Measurements from ENCODE around the gene MFSD12. TPM values are rescaled to one million over a fixed set of nuclear protein-coding genes. Genes with fewer than 3 reads are reported as not detected.

Gene MFSD12
- total and polyA plus RNA-seq, 7 donors, result 2.4 to 53.5 (median 22.1) TPM

- TF ChIP-seq EP300 (IDR thresholded peaks at IDR 0.05) (no peak), POLR2AphosphoS5 (IDR thresholded peaks at IDR 0.05) (no peak), POLR2A (IDR thresholded peaks at IDR 0.05) (no peak)
- TF ChIP-seq, protein P1, sequence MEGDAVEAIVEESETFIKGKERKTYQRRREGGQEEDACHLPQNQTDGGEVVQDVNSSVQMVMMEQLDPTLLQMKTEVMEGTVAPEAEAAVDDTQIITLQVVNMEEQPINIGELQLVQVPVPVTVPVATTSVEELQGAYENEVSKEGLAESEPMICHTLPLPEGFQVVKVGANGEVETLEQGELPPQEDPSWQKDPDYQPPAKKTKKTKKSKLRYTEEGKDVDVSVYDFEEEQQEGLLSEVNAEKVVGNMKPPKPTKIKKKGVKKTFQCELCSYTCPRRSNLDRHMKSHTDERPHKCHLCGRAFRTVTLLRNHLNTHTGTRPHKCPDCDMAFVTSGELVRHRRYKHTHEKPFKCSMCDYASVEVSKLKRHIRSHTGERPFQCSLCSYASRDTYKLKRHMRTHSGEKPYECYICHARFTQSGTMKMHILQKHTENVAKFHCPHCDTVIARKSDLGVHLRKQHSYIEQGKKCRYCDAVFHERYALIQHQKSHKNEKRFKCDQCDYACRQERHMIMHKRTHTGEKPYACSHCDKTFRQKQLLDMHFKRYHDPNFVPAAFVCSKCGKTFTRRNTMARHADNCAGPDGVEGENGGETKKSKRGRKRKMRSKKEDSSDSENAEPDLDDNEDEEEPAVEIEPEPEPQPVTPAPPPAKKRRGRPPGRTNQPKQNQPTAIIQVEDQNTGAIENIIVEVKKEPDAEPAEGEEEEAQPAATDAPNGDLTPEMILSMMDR (IDR thresholded peaks at IDR 0.05), result no peak
- no peak overlapping the region for H3K4me3 ChIP-seq
- DNase-seq, result no peak
- no peak overlapping the region for H3K27ac ChIP-seq
- no peaks in the 10 kb centered on the region for H3K36me3 ChIP-seq
- no peaks in the 10 kb centered on the region for H3K9me3 ChIP-seq
- WGBS, 2 donors, result 33 to 74% methylated on average over 17 of the region's 17 CpGs
- no peaks in the 10 kb centered on the region for H3K27me3 ChIP-seq
- intact Hi-C loops (cut with DNase I), result loop anchor here (5.0 kb wide), 1 partner anchor 39 kb away; no protein-coding TSS in a partner anchor
- H3K4me1 ChIP-seq, result peaks cover 0 to 46% (median 34%) of the 10 kb centered on the region in 4 donors
These were observed 21.0 kb upstream of the MFSD12 start for GRCh38 chr19:3578390-3578789.

DNA sequence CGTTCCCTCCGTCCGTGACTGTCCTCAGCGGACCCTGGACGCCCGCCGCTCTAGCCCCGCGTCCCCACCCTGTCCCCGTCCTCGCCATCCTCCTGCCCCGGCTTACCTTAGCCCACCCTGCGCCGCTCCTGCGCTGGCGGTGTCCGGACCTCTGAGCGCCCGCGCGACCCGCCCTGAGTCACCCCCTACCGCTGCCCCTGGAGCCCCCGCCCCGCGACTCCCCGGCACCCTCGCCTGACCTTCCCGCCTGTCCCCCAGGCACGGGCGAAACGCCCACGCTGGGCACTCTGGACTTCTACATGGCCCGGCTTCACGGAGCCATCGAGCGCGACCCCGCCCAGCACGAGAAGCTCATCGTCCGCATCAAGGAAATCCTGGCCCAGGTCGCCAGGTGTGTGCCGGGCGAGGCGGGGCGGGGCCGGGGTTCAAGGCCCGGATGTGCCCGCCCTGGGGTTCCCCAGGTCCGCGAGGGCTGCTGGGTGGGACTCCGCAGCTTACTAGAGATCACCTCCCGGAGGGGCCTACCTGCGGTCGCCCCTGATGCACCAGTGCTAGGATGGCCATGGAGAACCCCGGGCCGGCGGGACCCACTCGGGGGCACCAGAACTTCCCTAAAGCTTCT is 20.4 kb upstream of the MFSD12 start:
- Histone ChIP-seq H3K4me1 (peaks cover 0 to 49% (median 36%) of the 10 kb centered on the region in 4 donors), H3K36me3 (no peaks in the 10 kb centered on the region), H3K27ac (peak overlapping the region; percentile 69 to 82 (median 74)), H3K9me3 (no peaks in the 10 kb centered on the region), H3K4me3 (no peak overlapping the region), H3K27me3 (no peaks in the 10 kb centered on the region)
- TF ChIP-seq EP300 (IDR thresholded peaks at IDR 0.05), result no peak
- no peak for TF ChIP-seq POLR2A (IDR thresholded peaks at IDR 0.05)
- no peak for TF ChIP-seq POLR2AphosphoS5 (IDR thresholded peaks at IDR 0.05)
- TF ChIP-seq, protein P1 (IDR thresholded peaks at IDR 0.05), result no peak
- intact Hi-C loops (cut with DNase I), result loop anchor here (5.0 kb wide), 1 partner anchor 39 kb away; no protein-coding TSS in a partner anchor
- 26 to 72% methylated on average over 60 of the region's 60 CpGs for WGBS, 2 donors
- no peak for DNase-seq

DNA sequence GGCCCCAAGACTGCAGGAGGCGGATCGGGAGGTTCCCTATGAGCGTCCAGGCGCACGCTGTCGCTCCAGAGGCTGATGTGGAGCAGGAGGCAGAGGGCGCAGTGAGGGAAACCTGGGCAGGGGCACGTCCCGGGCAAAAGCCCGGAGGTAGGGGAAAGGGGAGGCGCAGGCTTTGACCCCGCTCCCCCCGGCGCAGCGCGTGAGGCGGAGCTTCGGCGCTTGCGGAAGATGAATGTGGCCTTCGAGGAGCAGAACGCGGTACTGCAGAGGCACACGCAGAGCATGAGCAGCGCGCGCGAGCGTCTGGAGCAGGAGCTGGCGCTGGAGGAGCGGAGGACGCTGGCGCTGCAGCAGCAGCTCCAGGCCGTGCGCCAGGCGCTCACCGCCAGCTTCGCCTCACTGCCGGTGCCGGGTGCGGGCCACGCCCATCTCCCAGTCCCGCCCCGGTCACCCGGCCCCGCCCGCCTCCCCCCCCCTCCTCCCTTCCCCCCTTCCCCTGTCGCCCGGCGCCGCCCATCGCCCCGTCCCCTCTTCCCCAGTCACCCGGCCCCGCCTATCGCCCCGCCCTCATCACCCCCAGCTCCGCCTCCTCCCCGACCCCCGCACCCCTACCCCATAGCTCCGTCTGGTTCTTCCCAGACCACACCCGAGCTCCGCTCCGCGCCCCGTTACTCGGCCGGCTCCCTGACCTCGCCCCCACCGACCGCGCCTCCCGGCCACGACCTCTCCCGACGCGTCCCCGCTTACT is 19.5 kb upstream of the MFSD12 start:
- intact Hi-C loops (cut with DNase I), result loop anchor here (5.0 kb wide), 1 partner anchor 40 kb away; no protein-coding TSS in a partner anchor
- Histone ChIP-seq H3K27me3 (no peaks in the 10 kb centered on the region), H3K27ac (peak overlapping the region; percentile 69 to 82 (median 74)), H3K9me3 (no peaks in the 10 kb centered on the region), H3K4me3 (peak overlapping the region; percentile 1 to 47 (median 36)), H3K36me3 (no peaks in the 10 kb centered on the region), H3K4me1 (peaks cover 0 to 52% (median 40%) of the 10 kb centered on the region in 4 donors)
- WGBS, 2 donors, result 27 to 49% methylated on average over 72 to 78 of the region's 78 CpGs
- TF ChIP-seq POLR2A (IDR thresholded peaks at IDR 0.05) (no peak), POLR2AphosphoS5 (IDR thresholded peaks at IDR 0.05) (peak in 3 of 4 donors; percentile 27 to 34 (median 30))
- TF ChIP-seq, protein P1 (IDR thresholded peaks at IDR 0.05), result no peak
- peak; percentile 91 for DNase-seq

GRCh38 chr19:3575949-3576673 is 18.7 kb upstream of the MFSD12 start:
- H3K27me3 ChIP-seq, result no peaks in the 10 kb centered on the region
- peak overlapping the region; percentile 69 to 82 (median 74) for H3K27ac ChIP-seq
- no peaks in the 10 kb centered on the region for H3K9me3 ChIP-seq
- H3K4me1 ChIP-seq, result peaks cover 0 to 55% (median 41%) of the 10 kb centered on the region in 4 donors
- no peaks in the 10 kb centered on the region for H3K36me3 ChIP-seq
- DNase-seq, result no peak
- TF ChIP-seq, protein P1 (IDR thresholded peaks at IDR 0.05), result no peak
- TF ChIP-seq POLR2AphosphoS5 (IDR thresholded peaks at IDR 0.05), result no peak
- TF ChIP-seq EP300 (IDR thresholded peaks at IDR 0.05), result no peak
- TF ChIP-seq POLR2A (IDR thresholded peaks at IDR 0.05), result no peak
- 66 to 82% methylated on average over 29 of the region's 29 CpGs for WGBS, 2 donors
- intact Hi-C loops (cut with DNase I), result loop anchor here (5.0 kb wide), 1 partner anchor 41 kb away; no protein-coding TSS in a partner anchor
- H3K4me3 ChIP-seq, result peak overlapping the region; percentile 1 to 47 (median 36)
